Right lobe of liver (tissue), 6 donors: ENCODE data around the gene EFHD1. TPM values are rescaled to one million over a fixed set of nuclear protein-coding genes. Genes with fewer than 3 reads are reported as not detected.

Experiments used
- ATAC-seq, 4 donors: fragments of 200-7000 bp; cut with Tn5 transposase; one replicate each; pipeline ENCODE4 v1.9.1; 2020; ENCODE audit warnings: mild to moderate bottlenecking in 4 of 4, moderate library complexity in 4 of 4
- DNase-seq, 3 donors: peaks; one replicate each; pipeline ENCODE4 v3.0.0-alpha.2; 2020
- H3K27ac ChIP-seq, 3 donors: fragments of 200-600 bp; one replicate each; pipeline ENCODE4 v1.8.0; 2022
- H3K27me3 ChIP-seq, 2 donors: fragments of 200-600 bp; one replicate each; pipeline ENCODE4 v1.8.0; 2022
- H3K36me3 ChIP-seq, 4 donors: fragments of 200-600 bp; sonication (generic) in 1 of 4; one replicate each; pipeline versions ENCODE4 v1.5.1 to v1.8.0; 2017 to 2022; ENCODE audit warnings: control low read depth in 1 of 4
- H3K4me1 ChIP-seq, 4 donors: fragments of 200-600 bp; sonication (generic) in 1 of 4; one replicate each; pipeline versions ENCODE4 v1.5.1 to v1.8.0; 2017 to 2022; ENCODE audit warnings: control low read depth in 1 of 4
- H3K4me3 ChIP-seq, 3 donors: fragments of 200-600 bp; one replicate each; pipeline ENCODE4 v1.8.0; 2022
- H3K9me3 ChIP-seq, 4 donors: fragments of 200-600 bp; sonication (generic) in 1 of 4; one replicate each; pipeline versions ENCODE4 v1.5.1 to v1.8.0; 2017 to 2022; ENCODE audit warnings: control low read depth in 1 of 4
- CTCF ChIP-seq, 4 donors: fragments of 200-600 bp in 3 of 4; fragments of 450-650 bp in 1 of 4; IDR thresholded peaks; one replicate each; pipeline versions ENCODE4 v1.5.1 to v1.8.0; 2016 to 2022; ENCODE audit warnings: antibody characterized with exemption in 4 of 4, mild to moderate bottlenecking in 2 of 4
- POLR2A ChIP-seq: fragments of 450-650 bp; IDR thresholded peaks from one replicate; pipeline ENCODE4 v1.6.1; 2017; ENCODE audit warnings: antibody characterized with exemption, mild to moderate bottlenecking
- WGBS: methylation state at CpG from one replicate; pipeline ENCODE4 v1.1.6; 2018; ENCODE audit warnings: low coverage, low lambda C conversion rate; ENCODE audit not compliant: insufficient coverage; ENCODE audit errors: missing lambda C conversion rate; 5-methylcytosine and 5-hydroxymethylcytosine counted together
- intact Hi-C, 2 donors: fragments of 100-400 bp; cut with DNase I; formaldehyde crosslinking; loops; one replicate each; pipeline versions ENCODE4 v1.11.2 to v1.14.1; 2022
- total RNA-seq, 6 experiments: library from RNA; depleted of rRNA in 2 of 6; stranded (reverse); fragments of >200 nt in 2 of 6; fragmentation: NEBNext Ultra II Directional in 3 of 6; extraction: Animal tissue kit (Norgen Biotek cat#: 25700) in 3 of 6; gene quantifications; one replicate each; pipeline versions ENCODE4 v1.1.0 to v1.2.4, GENCODE V29; 2016 to 2023
- donor health status: DM: no; HTN: yes; CAD: no.
- donor health status: DM: no; HTN: no; CAD: no.
- donor health status: DM: no; HTN: no; CAD: no.
- donor health status: DM: no; HTN: yes; CAD: no.
- donor health status: DM: no; HTN: yes; CAD: no.

The EFHD1 gene
- total RNA-seq, 6 experiments from 2014 or later, result 7.3 to 30.3 (median 10.7) TPM

- no peaks in the 10 kb centered on the region for H3K9me3 ChIP-seq
- no peak overlapping the region for H3K27ac ChIP-seq
- ATAC-seq (no peak), DNase-seq (no peak)
- TF ChIP-seq CTCF (IDR thresholded peaks at IDR 0.05) (no peak), POLR2A (no peak)
- H3K36me3 ChIP-seq, result no peaks in the 10 kb centered on the region
- 84% methylated on average over 3 of the region's 10 CpGs for WGBS
- intact Hi-C loops, result no loop called here
- H3K4me3 ChIP-seq, result no peak overlapping the region
- no peaks in the 10 kb centered on the region for H3K4me1 ChIP-seq
- H3K27me3 ChIP-seq, result no peaks in the 10 kb centered on the region
Measured at GRCh38 chr2:232604535-232604934, 28.9 kb upstream of the EFHD1 start.

- H3K27ac ChIP-seq, result no peak overlapping the region
- peak in 1 of 3 donors; percentile 35 for DNase-seq
- intact Hi-C loops, result no loop called here
- no peaks in the 10 kb centered on the region for H3K9me3 ChIP-seq
- ATAC-seq, result no peak
- WGBS, result 87% methylated on average over 13 of the region's 17 CpGs
- no peaks in the 10 kb centered on the region for H3K4me1 ChIP-seq
- no peak for TF ChIP-seq POLR2A
- TF ChIP-seq CTCF (IDR thresholded peaks at IDR 0.05), result no peak
- H3K36me3 ChIP-seq, result no peaks in the 10 kb centered on the region
- H3K4me3 ChIP-seq, result no peak overlapping the region
- no peaks in the 10 kb centered on the region for H3K27me3 ChIP-seq
Measured at GRCh38 chr2:232607011-232607410, 26.4 kb upstream of the EFHD1 start.

DNA sequence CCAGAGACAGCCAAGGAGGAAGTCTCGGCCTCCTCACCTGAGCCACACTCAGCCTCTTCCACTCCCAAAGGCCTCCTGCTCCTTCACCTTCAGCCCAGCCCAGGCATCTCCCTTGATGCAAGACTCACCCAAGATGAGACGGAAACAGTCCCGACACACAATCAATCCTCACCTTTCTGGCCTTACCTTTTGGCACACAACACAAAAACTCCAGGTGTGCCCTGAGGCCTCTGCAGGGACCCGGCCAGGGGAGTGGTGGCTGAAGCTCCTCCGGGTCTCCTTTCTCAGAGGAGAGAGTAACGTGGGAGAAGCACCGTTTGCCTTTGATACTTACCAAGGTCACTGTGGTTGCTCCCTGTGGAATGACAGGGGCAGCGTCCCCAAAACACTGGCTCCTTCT, 23.8 kb upstream of the EFHD1 start:
- H3K27ac ChIP-seq, result no peak overlapping the region
- ATAC-seq, result no peak
- TF ChIP-seq CTCF (IDR thresholded peaks at IDR 0.05) (no peak), POLR2A (no peak)
- H3K4me3 ChIP-seq, result no peak overlapping the region
- intact Hi-C loops, result no loop called here
- H3K9me3 ChIP-seq, result no peaks in the 10 kb centered on the region
- WGBS, result 67% methylated on average over 3 of the region's 8 CpGs
- H3K27me3 ChIP-seq, result no peaks in the 10 kb centered on the region
- H3K4me1 ChIP-seq, result no peaks in the 10 kb centered on the region
- peak in 1 of 3 donors; percentile 11 for DNase-seq
- no peaks in the 10 kb centered on the region for H3K36me3 ChIP-seq

GRCh38 chr2:232610081-232610480, 23.3 kb upstream of the EFHD1 start:
- no peaks in the 10 kb centered on the region for H3K36me3 ChIP-seq
- ATAC-seq, result no peak
- no peaks in the 10 kb centered on the region for H3K27me3 ChIP-seq
- H3K27ac ChIP-seq, result no peak overlapping the region
- intact Hi-C loops, result no loop called here
- H3K4me1 ChIP-seq, result no peaks in the 10 kb centered on the region
- DNase-seq, result peak in 1 of 3 donors; percentile 37
- H3K9me3 ChIP-seq, result no peaks in the 10 kb centered on the region
- TF ChIP-seq POLR2A (no peak), CTCF (IDR thresholded peaks at IDR 0.05) (no peak)
- no CpG with 5 or more reads among the region's 3 CpGs for WGBS
- no peak overlapping the region for H3K4me3 ChIP-seq

GRCh38 chr2:232611061-232611460, 22.3 kb upstream of the EFHD1 start:
- Histone ChIP-seq H3K9me3 (no peaks in the 10 kb centered on the region), H3K36me3 (no peaks in the 10 kb centered on the region), H3K27me3 (no peaks in the 10 kb centered on the region), H3K4me1 (no peaks in the 10 kb centered on the region), H3K27ac (no peak overlapping the region), H3K4me3 (no peak overlapping the region)
- intact Hi-C loops, result no loop called here
- DNase-seq (peak in 1 of 3 donors; percentile 31), ATAC-seq (no peak)
- TF ChIP-seq CTCF (IDR thresholded peaks at IDR 0.05) (no peak), POLR2A (no peak)
- WGBS, result 80% methylated on average over 1 of the region's 6 CpGs
